Natural killer cell (primary cell): ENCODE data around the gene STAM. TPM values are rescaled to one million over a fixed set of nuclear protein-coding genes. Genes with fewer than 3 reads are reported as not detected.
A peak's percentile ranks its signal among the peaks of the same experiment; 100 is the strongest.

ENCODE experiments used
- ATAC-seq, 3 donors: fragments of 150-1000 bp in 2 of 3; fragments of 200-7000 bp in 1 of 3; cut with Tn5 transposase; 1 replicate in 1 of 3; 2 replicates in 2 of 3; pipeline ENCODE4 v1.10.0; 2021; ENCODE audit warnings: mild to moderate bottlenecking in 2 of 3, moderate library complexity in 2 of 3
- DNase-seq, 2 donors: peaks; one replicate each; pipeline versions ENCODE4 v3.0.0 to v3.0.0-alpha.2; 2013 to 2021; ENCODE audit warnings: mixed read lengths in 1 of 2
- H3K27ac ChIP-seq: one replicate; pipeline ENCODE4 v1.5.1; 2013; ENCODE audit warnings: mild to moderate bottlenecking, low read length
- H3K27me3 ChIP-seq: one replicate; pipeline ENCODE4 v1.6.1; 2013; ENCODE audit warnings: low read length; ENCODE audit not compliant: control insufficient read depth, insufficient read depth
- H3K36me3 ChIP-seq: one replicate; pipeline ENCODE4 v1.6.1; 2013; ENCODE audit warnings: low read length; ENCODE audit not compliant: control insufficient read depth, insufficient read depth
- H3K4me1 ChIP-seq: one replicate; pipeline ENCODE4 v1.6.1; 2013; ENCODE audit warnings: low read length; ENCODE audit not compliant: control insufficient read depth, insufficient read depth
- H3K4me3 ChIP-seq: one replicate; pipeline ENCODE4 v1.5.1; 2013; ENCODE audit warnings: low read length
- H3K9me3 ChIP-seq: one replicate; pipeline ENCODE4 v1.6.1; 2013; ENCODE audit warnings: low read length; ENCODE audit not compliant: control insufficient read depth, insufficient read depth
- H3K27ac Mint-ChIP-seq, 2 donors: one replicate each; pipeline ENCODE4 v1.8.0; 2022; ENCODE audit warnings: mild to moderate bottlenecking in 2 of 2, mixed read lengths in 2 of 2, moderate library complexity in 1 of 2
- H3K27me3 Mint-ChIP-seq, 2 donors: one replicate each; pipeline ENCODE4 v1.8.0; 2022; ENCODE audit warnings: low read depth in 2 of 2, mixed read lengths in 2 of 2
- H3K36me3 Mint-ChIP-seq: one replicate; pipeline ENCODE4 v1.8.0; 2022; ENCODE audit warnings: mixed read lengths
- H3K4me1 Mint-ChIP-seq, 2 donors: one replicate each; pipeline ENCODE4 v1.8.0; 2022; ENCODE audit warnings: mixed read lengths in 2 of 2
- H3K4me3 Mint-ChIP-seq: one replicate; pipeline ENCODE4 v1.8.0; 2022; ENCODE audit warnings: mild to moderate bottlenecking, moderate library complexity, mixed read lengths
- H3K9me3 Mint-ChIP-seq, 2 donors: one replicate each; pipeline ENCODE4 v1.8.0; 2022; ENCODE audit warnings: mixed read lengths in 2 of 2
- CTCF ChIP-seq: fragments of 200-600 bp; IDR thresholded peaks from one replicate; pipeline ENCODE4 v1.8.0; 2022; ENCODE audit warnings: antibody characterized with exemption
- WGBS: methylation state at CpG from one replicate; pipeline ENCODE4 v1.1.7; 2013; ENCODE audit warnings: missing lambda C conversion rate; ENCODE audit not compliant: insufficient coverage; 5-methylcytosine and 5-hydroxymethylcytosine counted together
- intact Hi-C: fragments of 100-400 bp; cut with micrococcal nuclease; formaldehyde crosslinking; loops from one replicate; pipeline ENCODE4 v1.14.2; 2022
- total RNA-seq, 4 donors: library from RNA; stranded (reverse); fragments of 120-200 nt in 1 of 4; gene quantifications; one replicate each; pipeline versions ENCODE4 v1.2.3 to v1.2.4, GENCODE V29; 2013 to 2022

STAM gene
- total RNA-seq, 3 donors from 2014 or later (not counting 1 experiment from before 2014, with no cell fraction given), result 37.8 to 40.2 (median 38.6) TPM

- peaks cover 18 to 20% of the 10 kb centered on the region in 2 donors for H3K4me1 Mint-ChIP-seq
- no peak overlapping the region for H3K27ac ChIP-seq
- peaks cover 0 to 9% of the 10 kb centered on the region in 2 donors for H3K27me3 Mint-ChIP-seq
- no peak overlapping the region for H3K4me3 ChIP-seq
- DNase-seq (no peak), ATAC-seq (no peak)
- H3K36me3 ChIP-seq, result no peaks in the 10 kb centered on the region
- intact Hi-C loops, result loop anchor here (5.0 kb wide), 3 partner anchors 42 to 823 kb away; partner anchors contain the start of gene RSU1
- no peaks in the 10 kb centered on the region for H3K36me3 Mint-ChIP-seq
- no peaks in the 10 kb centered on the region for H3K27me3 ChIP-seq
- peaks cover 12% of the 10 kb centered on the region for H3K4me1 ChIP-seq
- H3K9me3 Mint-ChIP-seq, result no peaks in the 10 kb centered on the region
- no peaks in the 10 kb centered on the region for H3K9me3 ChIP-seq
- no peak overlapping the region for H3K27ac Mint-ChIP-seq
- 98% methylated on average over 3 of the region's 4 CpGs for WGBS
- no peak for TF ChIP-seq CTCF
- no peak overlapping the region for H3K4me3 Mint-ChIP-seq
Observed at GRCh38 chr10:17640331-17640816, 3.6 kb upstream of the STAM start.

- Mint-ChIP-seq H3K27ac (peak overlapping the region; percentile 98), H3K27me3 (peaks cover 0 to 2% of the 10 kb centered on the region in 2 donors), H3K4me1 (peaks cover 44 to 47% of the 10 kb centered on the region in 2 donors), H3K9me3 (no peaks in the 10 kb centered on the region), H3K36me3 (no peaks in the 10 kb centered on the region), H3K4me3 (peak overlapping the region; percentile 98)
- DNase-seq (no peak), ATAC-seq (peak; percentile 10 to 49 (median 32))
- H3K4me1 ChIP-seq, result peaks cover 26% of the 10 kb centered on the region
- H3K9me3 ChIP-seq, result no peaks in the 10 kb centered on the region
- no peaks in the 10 kb centered on the region for H3K27me3 ChIP-seq
- whole genome bisulfite sequencing, result under 1% methylated on average over 13 of the region's 13 CpGs
- H3K36me3 ChIP-seq, result no peaks in the 10 kb centered on the region
- peak overlapping the region; percentile 96 for H3K27ac ChIP-seq
- intact Hi-C loops, result loop anchor here (5.0 kb wide), 3 partner anchors 39 to 826 kb away; partner anchors contain the start of gene RSU1
- peak overlapping the region; percentile 88 for H3K4me3 ChIP-seq
- TF ChIP-seq CTCF, result no peak
Observed at GRCh38 chr10:17643339-17643754, 604 bp upstream of the STAM start.

GRCh38 chr10:17644485-17644943 is 563 bp downstream of the STAM start:
- peak in 2 of 3 donors; percentile 6 to 9 for ATAC-seq
- H3K9me3 ChIP-seq, result no peaks in the 10 kb centered on the region
- Mint-ChIP-seq H3K27me3 (no peaks in the 10 kb centered on the region), H3K27ac (peak overlapping the region; percentile 98), H3K9me3 (no peaks in the 10 kb centered on the region), H3K4me3 (peak overlapping the region; percentile 98), H3K4me1 (peaks cover 56 to 59% of the 10 kb centered on the region in 2 donors), H3K36me3 (no peaks in the 10 kb centered on the region)
- intact Hi-C loops, result loop anchor here (1.0 to 5.0 kb wide), 5 partner anchors 28 to 827 kb away; partner anchors contain the start of genes HACD1 and RSU1
- H3K27ac ChIP-seq, result peak overlapping the region; percentile 96
- DNase-seq, result no peak
- no peak for TF ChIP-seq CTCF
- 1% methylated on average over 9 of the region's 9 CpGs for WGBS
- peaks cover 32% of the 10 kb centered on the region for H3K4me1 ChIP-seq
- H3K27me3 ChIP-seq, result no peaks in the 10 kb centered on the region
- H3K36me3 ChIP-seq, result no peaks in the 10 kb centered on the region
- peak overlapping the region; percentile 88 for H3K4me3 ChIP-seq
